SK-MEL-5 (cell line): ENCODE measurements around the gene CYP2C18. TPM values are rescaled to one million over a fixed set of nuclear protein-coding genes. Genes with fewer than 3 reads are reported as not detected.
"Not testable (repeated sequence)": the region's sequence is repeated elsewhere in the genome, so short reads cannot be mapped to it uniquely, and the experiment has no call there.

ENCODE experiments used
- DNase-seq: peaks from one replicate; pipeline ENCODE4 v3.0.0-alpha.2; 2016; ENCODE audit warnings: low read depth, low spot score
- in situ Hi-C: cut with HindIII; loops from 2 replicates; pipeline ENCODE4 v1.10.0; 2016; ENCODE audit warnings: low sequenced_read_pairs, high pct_unique_total_duplicates, low pct_unique_long_range_greater_than_20kb
- total RNA-seq: library from RNA; depleted of rRNA; stranded (reverse); fragments of >200 nt; shearing (Covaris generic); gene quantifications from 2 replicates; pipeline ENCODE4 v1.2.3, GENCODE V29; 2014; rRNA removed

The CYP2C18 gene
- total RNA-seq, 1 experiment from 2014 or later, result not detected

GRCh38 chr10:94710578-94710977, 27.0 kb downstream of the CYP2C18 start:
- no peak for DNase-seq
- in situ Hi-C loops, result no loop called here

DNA sequence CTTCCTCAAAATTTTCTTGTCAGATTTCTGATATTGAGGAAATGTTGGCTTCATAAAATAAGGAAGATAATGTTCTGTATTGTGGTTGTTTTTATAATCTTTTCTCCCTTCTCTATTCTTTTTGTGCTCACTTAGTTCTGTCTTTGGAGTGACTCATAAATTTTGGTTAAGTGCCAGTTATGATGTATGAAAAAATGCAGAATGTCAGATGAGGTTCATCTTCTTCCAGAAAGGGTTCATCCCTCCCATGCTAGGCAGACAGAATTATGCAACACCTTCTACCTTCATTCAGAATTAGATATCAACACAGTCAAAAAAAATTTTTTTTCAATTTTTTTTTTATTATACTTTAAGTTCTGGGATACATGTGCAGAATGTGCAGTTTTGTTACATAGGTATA, 42.3 kb downstream of the CYP2C18 start:
- DNase-seq, result no peak
- in situ Hi-C loops, result no loop called here

DNA sequence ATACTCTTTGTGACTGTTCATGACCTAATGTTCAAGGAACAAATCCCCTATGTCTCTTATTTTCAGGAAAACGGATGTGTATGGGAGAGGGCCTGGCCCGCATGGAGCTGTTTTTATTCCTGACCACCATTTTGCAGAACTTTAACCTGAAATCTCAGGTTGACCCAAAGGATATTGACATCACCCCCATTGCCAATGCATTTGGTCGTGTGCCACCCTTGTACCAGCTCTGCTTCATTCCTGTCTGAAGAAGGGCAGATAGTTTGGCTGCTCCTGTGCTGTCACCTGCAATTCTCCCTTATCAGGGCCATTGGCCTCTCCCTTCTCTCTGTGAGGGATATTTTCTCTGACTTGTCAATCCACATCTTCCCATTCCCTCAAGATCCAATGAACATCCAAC, 51.7 kb downstream of the CYP2C18 start:
- in situ Hi-C loops, result no loop called here
- DNase-seq, result no peak

GRCh38 chr10:94738588-94738987, 55.1 kb downstream of the CYP2C18 start:
- no peak for DNase-seq
- in situ Hi-C loops, result no loop called here

DNA sequence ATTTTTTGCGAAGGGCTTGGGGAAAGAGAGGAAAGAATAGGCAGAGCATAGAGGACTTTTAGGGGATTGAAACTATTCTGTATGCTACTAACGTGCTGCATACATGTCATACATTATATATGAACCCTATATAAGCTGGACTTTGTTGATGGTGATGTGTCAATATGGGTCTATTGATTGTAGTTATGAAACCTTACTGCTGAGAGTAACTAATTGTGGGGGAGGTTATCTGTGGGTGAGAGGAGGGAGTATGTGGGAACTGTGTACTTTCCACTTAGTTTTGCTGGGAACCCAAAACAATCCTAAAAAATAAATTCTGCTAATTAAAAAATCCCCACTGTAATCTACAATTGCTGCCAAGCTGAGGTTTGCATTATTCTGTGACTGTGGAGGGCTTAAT, 63.6 kb downstream of the CYP2C18 start:
- no peak for DNase-seq
- in situ Hi-C loops, result no loop called here

- in situ Hi-C loops, result no loop called here
- DNase-seq, result no peak
Measured at GRCh38 chr10:94747838-94748237, 64.3 kb downstream of the CYP2C18 start.

- DNase-seq, result no peak
- in situ Hi-C loops, result no loop called here
Measured at GRCh38 chr10:94757916-94758315, 74.4 kb downstream of the CYP2C18 start.

DNA sequence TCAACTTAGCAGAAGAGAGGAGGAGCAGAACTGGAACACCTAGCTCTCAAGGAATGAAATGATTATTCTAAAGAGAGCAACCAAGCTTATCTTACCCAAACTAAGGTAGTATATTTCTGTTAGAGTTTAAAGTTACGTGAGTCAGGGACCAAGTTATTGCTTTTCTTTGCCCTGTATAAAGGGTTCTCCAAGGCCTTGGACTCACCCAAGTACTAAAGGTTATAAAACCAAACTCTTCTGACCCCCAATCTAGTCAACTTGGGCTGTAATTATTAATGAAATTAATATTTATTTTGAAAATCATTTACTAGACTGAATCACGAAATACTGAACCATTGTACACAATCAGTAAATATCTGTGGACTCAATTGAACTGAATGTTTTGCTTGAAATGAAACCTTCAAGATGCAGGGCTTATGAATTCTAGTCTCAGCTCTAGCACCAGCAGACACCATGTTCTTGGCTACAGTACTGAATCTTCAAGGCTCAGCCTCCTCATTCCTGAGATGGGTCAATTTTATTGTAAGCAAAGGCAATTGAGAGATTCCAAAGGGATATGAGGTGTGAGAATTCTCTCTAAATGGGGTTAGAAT, 77.2 kb downstream of the CYP2C18 start:
- in situ Hi-C loops, result no loop called here
- DNase-seq, result no peak

- in situ Hi-C loops, result no loop called here
- DNase-seq, result no peak
Measured at GRCh38 chr10:94762393-94762792, 78.9 kb downstream of the CYP2C18 start, which contains the start of gene CYP2C19. TSS of gene CYP2C19 (plus strand) at chr10:94762681. CDS start at chr10:94762706, 25 bp downstream.

GRCh38 chr10:94775425-94775824, 91.9 kb downstream of the CYP2C18 start:
- DNase-seq, in situ Hi-C loops: not testable (repeated sequence)

DNA sequence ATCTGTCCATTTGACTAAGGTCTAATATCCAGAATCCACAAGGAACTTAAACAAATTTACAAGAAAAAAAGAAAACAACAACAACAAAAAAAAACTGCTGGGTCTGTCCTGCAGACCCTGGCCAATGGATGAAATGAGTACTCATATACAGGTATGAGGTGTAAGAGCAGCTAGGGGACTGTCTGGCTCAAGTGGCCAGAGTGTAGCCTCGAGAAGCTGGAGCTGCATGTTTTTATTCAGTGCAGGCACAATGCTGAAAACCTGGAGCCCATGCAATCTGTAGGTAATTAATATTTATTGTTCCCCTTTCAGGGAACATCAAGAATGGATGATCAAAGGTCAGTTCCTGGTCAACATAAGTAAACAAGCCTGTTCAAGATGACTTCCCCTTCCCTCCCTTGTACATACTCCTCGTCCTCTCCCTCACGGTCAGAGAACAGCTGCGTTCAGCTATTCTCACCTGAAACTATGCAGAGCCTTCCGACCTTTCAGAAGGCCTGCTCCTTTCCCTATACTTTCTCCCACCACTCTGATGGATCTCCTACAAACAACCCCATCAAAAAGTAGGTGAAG, 94.4 kb downstream of the CYP2C18 start:
- in situ Hi-C loops, result no loop called here
- DNase-seq, result no peak

DNA sequence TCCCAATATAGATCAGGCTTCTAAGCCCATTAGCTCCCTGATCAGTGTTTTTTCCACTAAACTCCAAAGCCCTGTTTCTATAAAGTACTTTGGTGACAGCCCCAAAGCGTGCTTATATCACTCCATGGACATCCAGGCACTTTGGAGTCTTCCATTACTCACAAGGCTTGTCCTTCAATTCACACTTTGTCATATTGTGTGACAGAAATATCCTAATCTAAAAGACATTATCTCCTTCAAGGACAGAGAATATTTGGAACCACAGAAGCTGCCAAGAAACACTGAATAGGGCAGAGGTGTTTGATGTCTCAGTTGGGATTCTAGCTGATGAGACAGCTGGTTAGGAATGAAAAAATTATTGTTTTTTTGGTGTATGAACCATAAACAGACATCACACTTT, 97.3 kb downstream of the CYP2C18 start:
- DNase-seq, result no peak
- in situ Hi-C loops, result no loop called here

DNA sequence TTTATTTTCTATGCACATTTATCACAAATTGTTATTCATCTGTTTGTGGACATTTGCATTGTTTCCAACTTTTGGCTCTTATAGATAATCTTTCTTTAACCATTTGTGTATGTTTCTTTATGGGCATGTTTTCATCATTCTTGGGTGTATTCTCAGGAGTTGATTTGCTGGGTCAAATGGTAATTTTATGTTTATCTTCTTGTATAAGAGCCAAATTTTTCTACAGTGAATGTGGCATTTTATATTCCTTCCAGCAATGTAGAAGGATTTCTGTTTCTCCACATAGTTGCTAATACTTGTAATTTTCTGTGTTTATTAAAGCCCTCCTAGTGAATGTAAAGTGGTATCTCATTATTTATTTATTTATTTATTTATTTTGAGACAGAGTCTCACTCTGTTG, 100.7 kb downstream of the CYP2C18 start:
- DNase-seq, result no peak
- in situ Hi-C loops, result no loop called here

- no peak for DNase-seq
- in situ Hi-C loops, result no loop called here
Measured at GRCh38 chr10:94785211-94785610, 101.7 kb downstream of the CYP2C18 start.

Other genes with a start within 250 kb of the CYP2C18 start
- 24.3 and 29.1 TPM in 2 replicates for gene HELLS, start 137.9 kb upstream of the CYP2C18 start, total RNA-seq
- not detected in 2 replicates for gene CYP2C19, start 79.0 kb downstream of the CYP2C18 start, total RNA-seq